Measurements from ENCODE around the gene ARHGAP27.

The ARHGAP27 gene

DNA sequence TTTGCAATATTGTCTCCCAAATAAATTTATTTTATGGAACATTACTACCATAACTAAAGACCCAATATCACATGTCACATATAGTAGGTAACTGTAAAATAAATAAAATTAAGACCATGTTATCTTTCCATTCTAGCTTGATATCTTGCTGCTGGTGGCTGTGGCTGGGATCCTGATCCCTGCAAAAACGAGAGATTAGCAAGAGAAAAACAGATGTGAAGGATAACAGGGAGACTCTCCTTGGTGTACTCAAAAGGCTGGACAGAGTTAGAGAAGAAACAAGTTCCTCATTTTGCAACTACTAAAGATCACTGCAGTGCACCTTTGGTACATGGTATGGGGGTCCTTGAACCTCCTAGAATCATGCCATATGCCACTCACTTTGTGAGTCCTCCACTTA, 49.7 kb downstream of the ARHGAP27 start:
- no peak for DNase-seq

GRCh38 chr17:45382226-45382625, 50.4 kb downstream of the ARHGAP27 start:
- no peak for DNase-seq

- DNase-seq, result no peak
Observed at GRCh38 chr17:45380991-45381390, 51.7 kb downstream of the ARHGAP27 start.

- no peak for DNase-seq
Observed at GRCh38 chr17:45380046-45380765, 52.5 kb downstream of the ARHGAP27 start.

DNA sequence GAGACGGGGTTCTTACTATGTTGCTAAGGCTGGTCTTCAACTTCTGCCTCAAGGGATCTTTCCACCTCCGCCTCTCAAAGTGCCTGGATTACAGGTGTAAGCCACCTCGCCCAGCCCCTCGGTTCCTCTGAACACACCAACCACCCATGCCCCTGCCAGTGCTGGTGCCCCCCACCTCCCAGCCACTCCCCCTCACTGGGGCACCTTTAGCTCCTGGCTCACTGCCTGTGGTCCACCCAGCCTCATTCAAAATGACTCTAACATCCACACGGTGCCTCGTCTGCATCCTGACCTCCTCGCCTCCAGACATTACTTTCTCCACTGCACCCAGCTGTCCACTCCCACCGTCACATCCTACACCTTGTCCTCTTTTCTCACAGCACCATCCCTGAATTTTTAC, 55.3 kb downstream of the ARHGAP27 start:
- DNase-seq, result no peak

- no peak for DNase-seq
Observed at GRCh38 chr17:45376171-45377005, 56.3 kb downstream of the ARHGAP27 start.

- no peak for DNase-seq
Observed at GRCh38 chr17:45374501-45374900, 58.2 kb downstream of the ARHGAP27 start.

GRCh38 chr17:45372325-45372869, 60.3 kb downstream of the ARHGAP27 start:
- DNase-seq, result no peak

DNA sequence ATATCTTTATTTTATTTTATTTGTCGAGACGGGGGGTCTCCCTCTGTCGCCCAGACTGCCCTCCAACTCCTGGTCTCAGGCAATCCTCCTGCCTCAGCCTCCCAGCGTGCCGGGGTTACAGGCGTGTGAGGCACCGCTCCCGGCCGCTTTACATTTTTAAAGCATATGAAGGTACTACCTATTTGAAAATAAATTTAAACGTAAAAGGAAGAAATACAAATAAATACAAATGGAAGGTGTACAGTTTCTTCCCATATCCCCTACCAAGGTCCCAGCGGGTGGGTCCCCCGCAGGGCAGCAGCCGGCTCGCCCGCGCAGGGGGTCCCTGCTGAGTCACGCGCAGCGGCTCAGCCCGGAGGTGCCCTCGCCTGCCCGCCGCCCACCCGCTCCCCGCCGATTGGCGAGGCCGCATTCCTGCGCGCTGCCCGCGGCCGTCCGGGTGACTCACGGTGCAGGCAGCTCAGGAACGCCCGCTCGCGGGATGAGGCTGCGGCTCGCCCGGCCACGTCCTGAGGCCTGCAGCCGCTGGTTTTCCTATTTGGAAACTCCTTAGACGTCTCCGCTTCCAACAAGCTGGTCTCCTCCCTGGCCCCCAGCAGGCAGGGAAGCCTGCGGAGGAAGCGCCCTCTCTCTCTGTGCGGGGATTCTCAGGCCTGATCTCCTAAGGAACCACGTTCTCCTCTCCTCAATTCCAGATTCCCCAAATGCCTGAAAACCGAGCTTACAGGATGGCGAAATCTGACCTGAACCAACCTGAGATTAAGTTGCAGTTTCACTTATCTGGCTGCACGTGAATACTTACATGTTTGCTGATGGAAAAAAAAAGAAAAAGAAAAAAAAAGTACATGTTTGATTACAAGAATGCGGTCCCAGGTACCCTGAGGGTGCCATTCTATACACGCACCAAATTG, 61.0 kb downstream of the ARHGAP27 start:
- no peak for DNase-seq

- no peak for DNase-seq
Observed at GRCh38 chr17:45370949-45371413, 61.7 kb downstream of the ARHGAP27 start.

- DNase-seq, result no peak
Observed at GRCh38 chr17:45369421-45369820, 63.2 kb downstream of the ARHGAP27 start.

DNA sequence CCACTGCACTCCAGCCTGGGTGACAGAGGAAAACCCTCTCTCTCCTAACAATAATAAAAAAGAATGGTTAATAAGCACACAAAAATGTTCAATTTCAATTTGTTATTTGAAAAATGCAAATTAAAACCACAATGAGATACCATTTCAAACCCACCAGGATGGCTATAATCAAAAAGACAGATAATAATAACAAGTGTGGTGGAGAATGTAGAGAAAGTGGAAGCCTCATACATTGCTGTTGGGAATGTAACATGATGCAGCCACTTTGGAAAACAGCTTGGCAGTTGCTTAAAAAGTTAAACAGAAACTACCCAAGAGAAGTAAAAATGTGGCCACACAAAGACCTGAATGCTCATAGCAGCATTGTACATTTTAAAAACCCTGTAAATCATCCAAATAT, 64.0 kb downstream of the ARHGAP27 start:
- no peak for DNase-seq

DNA sequence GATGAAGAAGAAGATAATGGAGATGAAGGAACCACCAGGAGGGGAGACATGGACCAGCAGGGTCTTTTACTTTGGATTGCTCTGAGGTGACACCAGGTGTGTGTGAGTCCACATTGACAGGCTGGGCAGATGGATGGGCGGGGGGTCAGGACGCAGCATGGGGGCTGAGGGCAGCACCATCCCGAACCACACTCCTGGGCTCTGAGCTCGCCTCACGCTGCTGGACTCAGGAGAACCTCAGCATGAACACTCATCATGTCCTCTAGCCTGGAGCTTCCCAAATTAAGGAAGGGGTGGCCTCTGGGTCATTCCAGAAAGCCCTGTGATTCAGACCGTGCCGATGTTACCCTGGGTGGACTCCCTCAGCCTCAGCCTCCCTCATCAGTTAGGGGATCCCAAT, 65.5 kb downstream of the ARHGAP27 start:
- no peak for DNase-seq

GRCh38 chr17:45366691-45367090, 66.0 kb downstream of the ARHGAP27 start:
- no peak for DNase-seq

- no peak for DNase-seq
Observed at GRCh38 chr17:45366049-45366448, 66.6 kb downstream of the ARHGAP27 start.

- DNase-seq, result peak; percentile 20
Observed at GRCh38 chr17:45364531-45365390, 67.9 kb downstream of the ARHGAP27 start.

DNA sequence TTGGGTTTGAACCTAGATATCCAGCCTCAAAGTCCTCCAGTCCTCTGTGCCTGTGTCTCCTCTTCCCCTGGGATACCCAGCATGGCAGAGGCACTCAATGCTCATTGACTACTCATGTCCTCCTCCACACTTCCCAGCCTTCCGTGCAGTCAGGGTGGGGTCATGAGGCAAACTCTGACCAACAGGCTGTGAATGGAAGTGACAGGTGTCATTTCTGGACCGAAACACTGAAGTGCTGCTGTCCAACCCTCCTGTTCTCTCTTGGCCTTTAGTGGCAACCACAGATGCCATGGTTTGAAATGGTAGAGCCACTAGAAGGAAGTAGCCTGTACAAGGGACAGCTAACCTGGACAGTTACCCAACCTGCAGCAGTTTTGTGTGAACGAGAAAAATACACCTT, 69.2 kb downstream of the ARHGAP27 start:
- DNase-seq, result no peak

DNA sequence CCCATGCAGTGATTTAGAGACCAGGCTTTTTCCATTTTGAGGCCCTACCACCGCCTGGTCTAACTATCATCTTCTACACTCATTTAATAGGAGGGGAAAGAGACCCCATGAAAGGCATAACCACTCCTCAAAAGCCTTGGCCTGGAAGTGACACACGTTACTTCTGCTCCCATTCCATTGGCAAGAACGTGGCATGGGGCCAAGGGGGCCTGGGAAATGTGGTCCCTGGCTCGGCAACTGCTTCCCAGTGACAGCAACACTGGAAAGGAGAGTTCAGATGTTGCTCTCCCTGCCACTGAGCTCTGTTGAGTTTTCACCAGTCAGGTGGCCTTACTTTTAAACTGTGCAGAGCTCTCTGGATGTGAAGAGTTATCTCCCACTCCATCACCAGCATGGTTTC, 70.7 kb downstream of the ARHGAP27 start:
- no peak for DNase-seq

GRCh38 chr17:45361451-45361850, 71.2 kb downstream of the ARHGAP27 start:
- DNase-seq, result no peak

DNA sequence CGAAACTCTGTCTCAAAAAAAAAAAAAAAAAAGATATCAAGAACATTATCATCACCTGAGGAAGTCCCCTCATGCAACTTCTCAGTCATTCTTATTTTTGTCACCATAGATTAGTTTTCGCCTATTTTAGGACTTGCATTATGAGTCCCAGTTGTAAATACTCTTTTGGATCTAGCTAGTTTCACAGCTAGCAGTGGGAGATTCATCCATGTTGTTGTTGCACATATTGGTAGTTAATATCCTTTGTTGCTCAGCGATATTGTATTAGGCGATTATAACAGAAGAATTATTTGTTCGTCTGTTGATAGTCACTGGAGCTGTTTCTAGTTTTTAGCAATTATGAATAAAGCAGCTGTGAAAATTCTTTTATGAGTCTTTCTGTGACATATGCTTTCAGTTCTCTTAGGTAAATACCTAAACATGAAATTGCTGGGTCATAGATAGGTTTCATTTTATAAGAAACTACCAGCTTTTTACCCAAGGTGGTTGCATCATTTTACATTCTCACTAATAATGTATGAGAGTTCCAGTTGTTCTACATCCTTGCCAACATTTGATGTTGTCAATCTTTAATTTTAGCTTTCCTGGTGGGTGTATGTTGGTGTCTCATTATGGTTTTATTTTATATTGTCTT, 75.2 kb downstream of the ARHGAP27 start:
- no peak for DNase-seq

DNA sequence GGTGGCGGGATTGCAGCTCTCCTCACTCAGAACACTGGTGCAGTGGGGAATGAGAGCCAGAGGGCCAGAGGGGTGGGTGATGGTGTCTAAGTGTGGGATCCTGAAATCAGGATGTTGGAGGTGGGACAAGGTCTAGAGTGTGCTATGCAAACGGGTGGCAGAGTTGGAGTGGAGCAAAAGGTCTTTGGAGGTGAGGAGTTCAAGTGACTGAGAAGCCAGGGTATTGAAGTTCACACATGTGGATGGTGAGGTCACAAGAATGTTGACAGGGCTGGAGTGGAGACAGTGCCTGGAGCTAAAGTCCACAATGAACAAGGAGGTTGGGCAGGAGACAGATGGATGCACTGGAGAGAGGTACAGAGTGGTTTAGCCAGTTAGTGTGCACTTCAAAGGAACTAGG, 77.6 kb downstream of the ARHGAP27 start:
- no peak for DNase-seq

Data from NCI-H1092 (cell line).